Prostate gland (tissue), 2 donors: Measurements from ENCODE around the gene MAP7D3. TPM values are rescaled to one million over a fixed set of nuclear protein-coding genes. Genes with fewer than 3 reads are reported as not detected.

Source experiments
- DNase-seq: peaks from one replicate; pipeline ENCODE4 v3.0.0-alpha.2; 2019; ENCODE audit warnings: low spot score
- H3K27ac ChIP-seq, 2 donors: fragments of 200-600 bp; sonication (generic); 2 replicates each; pipeline ENCODE4 v1.5.1; 2017 to 2019
- H3K27me3 ChIP-seq: fragments of 200-600 bp; sonication (generic); replicated peaks from 2 replicates; pipeline ENCODE4 v1.5.1; 2019; ENCODE audit not compliant: insufficient read depth
- H3K36me3 ChIP-seq, 2 donors: fragments of 200-600 bp; sonication (generic); 1 replicate in 1 of 2; 2 replicates in 1 of 2; pipeline versions ENCODE4 v1.5.1 to v1.8.1; 2017 to 2019
- H3K4me1 ChIP-seq: fragments of 200-600 bp; sonication (generic); replicated peaks from 2 replicates; pipeline ENCODE4 v1.5.1; 2019
- H3K4me3 ChIP-seq, 2 donors: fragments of 200-600 bp; sonication (generic); 2 replicates each; pipeline ENCODE4 v1.5.1; 2017 to 2019
- H3K9me3 ChIP-seq: fragments of 200-600 bp; sonication (generic); 2 replicates; pipeline ENCODE4 v1.5.1; 2017
- POLR2A ChIP-seq: fragments of 450-650 bp; IDR thresholded peaks from one replicate; pipeline ENCODE4 v1.6.1; 2016; ENCODE audit warnings: antibody characterized with exemption, mild to moderate bottlenecking
- POLR2AphosphoS5 ChIP-seq: sonication (generic); formaldehyde crosslinking; IDR thresholded peaks from one replicate; pipeline ENCODE4 v1.6.1; 2017; ENCODE audit warnings: antibody characterized with exemption
- WGBS: methylation state at CpG from one replicate; pipeline ENCODE4 v1.1.5; 2018; 5-methylcytosine and 5-hydroxymethylcytosine counted together
- intact Hi-C: fragments of 100-400 bp; cut with DNase I; formaldehyde crosslinking; loops from one replicate; pipeline ENCODE4 v1.14.2; 2022
- total RNA-seq, 2 donors: library from RNA; depleted of rRNA; stranded (reverse); fragments of >200 nt; gene quantifications; one replicate each; pipeline ENCODE4 v1.1.0, GENCODE V29; 2016
- TF ChIP-seq, protein P1 (sequence below), 4 experiments: fragments of 200-600 bp in 2 of 4; fragments of 450-650 bp in 2 of 4; sonication (generic) in 2 of 4; IDR thresholded peaks; 1 replicate in 3 of 4; 2 replicates in 1 of 4; pipeline ENCODE4 v1.5.1; 2016 to 2019; ENCODE audit warnings: antibody characterized with exemption in 4 of 4, mild to moderate bottlenecking in 2 of 4, moderate library complexity in 2 of 4

MAP7D3 gene
- total RNA-seq, 2 donors from 2014 or later: 6.1 to 22.8 TPM

- H3K4me1 ChIP-seq: no peaks in the 10 kb centered on the region
These were observed 61.0 kb downstream of the MAP7D3 start for GRCh38 chrX:136190038-136190713.

GRCh38 chrX:136189222-136189621 is 62.0 kb downstream of the MAP7D3 start:
- H3K27ac ChIP-seq: no peak overlapping the region
- no peak for DNase-seq
- no peaks in the 10 kb centered on the region for H3K9me3 ChIP-seq
- H3K27me3 ChIP-seq: no peaks in the 10 kb centered on the region
- intact Hi-C loops: no loop called here
- no peaks in the 10 kb centered on the region for H3K4me1 ChIP-seq
- TF ChIP-seq POLR2AphosphoS5 (no peak), POLR2A (no peak)
- TF ChIP-seq, protein P1, sequence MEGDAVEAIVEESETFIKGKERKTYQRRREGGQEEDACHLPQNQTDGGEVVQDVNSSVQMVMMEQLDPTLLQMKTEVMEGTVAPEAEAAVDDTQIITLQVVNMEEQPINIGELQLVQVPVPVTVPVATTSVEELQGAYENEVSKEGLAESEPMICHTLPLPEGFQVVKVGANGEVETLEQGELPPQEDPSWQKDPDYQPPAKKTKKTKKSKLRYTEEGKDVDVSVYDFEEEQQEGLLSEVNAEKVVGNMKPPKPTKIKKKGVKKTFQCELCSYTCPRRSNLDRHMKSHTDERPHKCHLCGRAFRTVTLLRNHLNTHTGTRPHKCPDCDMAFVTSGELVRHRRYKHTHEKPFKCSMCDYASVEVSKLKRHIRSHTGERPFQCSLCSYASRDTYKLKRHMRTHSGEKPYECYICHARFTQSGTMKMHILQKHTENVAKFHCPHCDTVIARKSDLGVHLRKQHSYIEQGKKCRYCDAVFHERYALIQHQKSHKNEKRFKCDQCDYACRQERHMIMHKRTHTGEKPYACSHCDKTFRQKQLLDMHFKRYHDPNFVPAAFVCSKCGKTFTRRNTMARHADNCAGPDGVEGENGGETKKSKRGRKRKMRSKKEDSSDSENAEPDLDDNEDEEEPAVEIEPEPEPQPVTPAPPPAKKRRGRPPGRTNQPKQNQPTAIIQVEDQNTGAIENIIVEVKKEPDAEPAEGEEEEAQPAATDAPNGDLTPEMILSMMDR (IDR thresholded peaks at IDR 0.05): no peak
- no peak overlapping the region for H3K4me3 ChIP-seq
- H3K36me3 ChIP-seq: no peaks in the 10 kb centered on the region
- WGBS: 75% methylated on average over 2 of the region's 2 CpGs

More at GRCh38 chrX:136190038-136190713, 61.0 kb downstream of the MAP7D3 start:
- intact Hi-C loops: no loop called here
- no peaks in the 10 kb centered on the region for H3K9me3 ChIP-seq
- DNase-seq: no peak
- no peak overlapping the region for H3K27ac ChIP-seq
- TF ChIP-seq POLR2A: no peak
- TF ChIP-seq POLR2AphosphoS5: no peak
- TF ChIP-seq, protein P1 (IDR thresholded peaks at IDR 0.05): no peak
- H3K36me3 ChIP-seq: no peaks in the 10 kb centered on the region
- WGBS: 78% methylated on average over 10 of the region's 10 CpGs
- H3K4me3 ChIP-seq: no peak overlapping the region
- H3K27me3 ChIP-seq: no peaks in the 10 kb centered on the region

DNA sequence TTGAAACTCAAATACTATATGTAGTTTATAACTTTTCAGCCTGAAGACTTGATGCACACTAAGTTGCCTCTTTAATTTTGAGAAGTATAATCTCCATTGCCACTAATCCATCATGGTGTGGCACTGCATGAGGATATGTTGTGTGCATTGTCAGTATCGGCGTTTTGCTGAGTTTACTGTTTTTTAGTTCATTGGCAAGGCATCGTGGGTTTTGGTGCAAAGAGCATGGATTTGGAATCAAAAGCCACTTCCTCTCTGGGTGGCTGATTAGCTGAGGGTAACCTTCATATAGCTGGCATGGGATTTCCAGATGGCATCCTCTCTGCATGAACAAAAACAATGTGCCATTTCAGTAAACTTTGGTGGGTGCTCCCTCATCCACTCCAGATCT is 65.2 kb downstream of the MAP7D3 start:
- Histone ChIP-seq H3K4me1 (no peaks in the 10 kb centered on the region), H3K27ac (no peak overlapping the region), H3K9me3 (no peaks in the 10 kb centered on the region), H3K36me3 (no peaks in the 10 kb centered on the region), H3K4me3 (no peak overlapping the region), H3K27me3 (no peaks in the 10 kb centered on the region)
- intact Hi-C loops: no loop called here
- no peak for DNase-seq
- TF ChIP-seq, protein P1 (IDR thresholded peaks at IDR 0.05): no peak
- no peak for TF ChIP-seq POLR2AphosphoS5
- TF ChIP-seq POLR2A: no peak
- 64% methylated on average over 2 of the region's 3 CpGs for WGBS

GRCh38 chrX:136185401-136186022 is 65.7 kb downstream of the MAP7D3 start:
- no peaks in the 10 kb centered on the region for H3K9me3 ChIP-seq
- TF ChIP-seq POLR2A (no peak), POLR2AphosphoS5 (no peak)
- TF ChIP-seq, protein P1 (IDR thresholded peaks at IDR 0.05): no peak
- intact Hi-C loops: no loop called here
- no peaks in the 10 kb centered on the region for H3K36me3 ChIP-seq
- H3K27me3 ChIP-seq: no peaks in the 10 kb centered on the region
- no peak overlapping the region for H3K4me3 ChIP-seq
- no peaks in the 10 kb centered on the region for H3K4me1 ChIP-seq
- 18% methylated on average over 8 of the region's 8 CpGs for WGBS
- DNase-seq: no peak
- no peak overlapping the region for H3K27ac ChIP-seq

GRCh38 chrX:136183917-136184316 is 67.3 kb downstream of the MAP7D3 start:
- no peak overlapping the region for H3K4me3 ChIP-seq
- WGBS: 53% methylated on average over 1 of the region's 1 CpG
- no peak for DNase-seq
- H3K4me1 ChIP-seq: no peaks in the 10 kb centered on the region
- H3K27me3 ChIP-seq: no peaks in the 10 kb centered on the region
- no peak overlapping the region for H3K27ac ChIP-seq
- H3K36me3 ChIP-seq: no peaks in the 10 kb centered on the region
- TF ChIP-seq, protein P1 (IDR thresholded peaks at IDR 0.05): no peak
- TF ChIP-seq POLR2A: no peak
- no peak for TF ChIP-seq POLR2AphosphoS5
- no peaks in the 10 kb centered on the region for H3K9me3 ChIP-seq
- intact Hi-C loops: no loop called here
